Naive thymus-derived CD8-positive, alpha-beta T cell (primary cell): ENCODE data around the gene ACOT11. TPM values are rescaled to one million over a fixed set of nuclear protein-coding genes. Genes with fewer than 3 reads are reported as not detected.
A peak's percentile ranks its signal among the peaks of the same experiment; 100 is the strongest.

Experiments used
- ATAC-seq, 2 donors: fragments of 150-1000 bp; cut with Tn5 transposase in 1 of 2; sonication (Bioruptor Pico), chemical (Tn5 transposase) in 1 of 2; 1 replicate in 1 of 2; 2 replicates in 1 of 2; pipeline ENCODE4 v1.10.0; 2021; ENCODE audit warnings: mild to moderate bottlenecking in 2 of 2, moderate library complexity in 2 of 2
- POLR2A ChIA-PET: fragments of 350-600 bp; sonication (Branson Sonifier 250); formaldehyde crosslinking; loops from one replicate; lab custom pipeline; 2021; ENCODE audit warnings: antibody characterized with exemption; lab: Charles Lee
- DNase-seq, 10 donors: peaks; one replicate each; pipeline versions ENCODE4 v3.0.0 to v3.0.0-alpha.2; 2020 to 2022
- H3K27ac Mint-ChIP-seq, 10 donors: one replicate each; pipeline ENCODE4 v1.8.0; 2020 to 2022; ENCODE audit warnings: mild to moderate bottlenecking in 10 of 10, mixed read lengths in 10 of 10, moderate library complexity in 4 of 10, inconsistent platforms in 1 of 10
- H3K27me3 Mint-ChIP-seq, 5 donors: one replicate each; pipeline ENCODE4 v1.8.0; 2021 to 2022; ENCODE audit warnings: mixed read lengths in 5 of 5
- H3K36me3 Mint-ChIP-seq, 3 donors: one replicate each; pipeline ENCODE4 v1.8.0; 2020 to 2022; ENCODE audit warnings: mixed read lengths in 3 of 3, mild to moderate bottlenecking in 2 of 3, inconsistent platforms in 1 of 3
- H3K4me1 Mint-ChIP-seq, 4 donors: one replicate each; pipeline ENCODE4 v1.8.0; 2021 to 2022; ENCODE audit warnings: mixed read lengths in 4 of 4
- H3K4me3 Mint-ChIP-seq, 10 donors: one replicate each; pipeline ENCODE4 v1.8.0; 2020 to 2022; ENCODE audit warnings: mild to moderate bottlenecking in 10 of 10, mixed read lengths in 10 of 10, moderate library complexity in 6 of 10, inconsistent platforms in 1 of 10
- H3K9me3 Mint-ChIP-seq, 9 donors: one replicate each; pipeline ENCODE4 v1.8.0; 2020 to 2022; ENCODE audit warnings: mixed read lengths in 9 of 9, mild to moderate bottlenecking in 3 of 9, inconsistent platforms in 1 of 9, moderate library complexity in 1 of 9
- polyA plus RNA-seq, 3 donors: library from polyadenylated mRNA; unstranded; fragments of 300-500 nt; fragmentation: Illumina TruSeq; gene quantifications; one replicate each; pipeline ENCODE4 v1.2.3, GENCODE V29; 2021
- total RNA-seq, 8 experiments: library from RNA in 2 of 8; stranded (reverse) in 2 of 8; gene quantifications; one replicate each; pipeline ENCODE4 v1.2.3 and lab custom pipeline; 2021 to 2026

Gene ACOT11
- total and polyA plus RNA-seq, 5 experiments from 2014 or later: 0.07 to 0.31 (median 0.22) TPM; not detected in 2

GRCh38 chr1:54553602-54554313 lies 5.7 kb downstream of the ACOT11 start:
- DNase-seq: no peak

GRCh38 chr1:54556110-54556509 lies 8.1 kb downstream of the ACOT11 start:
- DNase-seq: no peak
- peaks cover 2 to 10% (median 4%) of the 10 kb centered on the region in 5 donors for H3K27me3 Mint-ChIP-seq
- H3K36me3 Mint-ChIP-seq: peaks cover 0 to 3% (median 0%) of the 10 kb centered on the region in 3 donors
- POLR2A ChIA-PET: no interaction called here
- peak overlapping the region in 1 of 10 donors; percentile 19 for H3K27ac Mint-ChIP-seq
- no peak for ATAC-seq
- no peak overlapping the region for H3K4me3 Mint-ChIP-seq
- peaks cover 0 to 5% (median 0%) of the 10 kb centered on the region in 4 donors for H3K4me1 Mint-ChIP-seq
- H3K9me3 Mint-ChIP-seq: peaks cover 0 to 8% (median 4%) of the 10 kb centered on the region in 9 donors

More at GRCh38 chr1:54553602-54554313, 5.7 kb downstream of the ACOT11 start:
- Mint-ChIP-seq H3K4me3 (no peak overlapping the region), H3K27me3 (peaks cover 2 to 10% (median 5%) of the 10 kb centered on the region in 5 donors), H3K9me3 (peaks cover 0 to 8% (median 4%) of the 10 kb centered on the region in 9 donors), H3K36me3 (peaks cover 0 to 3% (median 0%) of the 10 kb centered on the region in 3 donors), H3K4me1 (peaks cover 0 to 5% (median 0%) of the 10 kb centered on the region in 4 donors), H3K27ac (no peak overlapping the region)
- POLR2A ChIA-PET: interaction anchor here (0.6 kb wide), 2 partner anchors 13 to 23 kb away, joined by 3 to 4 read pairs; no protein-coding TSS in a partner anchor
- no peak for ATAC-seq

GRCh38 chr1:54557671-54558355 lies 9.8 kb downstream of the ACOT11 start:
- no peak overlapping the region for H3K4me3 Mint-ChIP-seq
- H3K27ac Mint-ChIP-seq: peak overlapping the region in 1 of 10 donors; percentile 7
- H3K4me1 Mint-ChIP-seq: peaks cover 0 to 5% (median 0%) of the 10 kb centered on the region in 4 donors
- ATAC-seq (no peak), DNase-seq (no peak)
- peaks cover 2 to 10% (median 4%) of the 10 kb centered on the region in 5 donors for H3K27me3 Mint-ChIP-seq
- POLR2A ChIA-PET: no interaction called here
- H3K36me3 Mint-ChIP-seq: peaks cover 0 to 3% (median 0%) of the 10 kb centered on the region in 3 donors
- H3K9me3 Mint-ChIP-seq: peaks cover 0 to 8% (median 4%) of the 10 kb centered on the region in 9 donors

GRCh38 chr1:54558434-54559030 lies 10.5 kb downstream of the ACOT11 start:
- Mint-ChIP-seq H3K9me3 (peaks cover 0 to 8% (median 4%) of the 10 kb centered on the region in 9 donors), H3K36me3 (peaks cover 0 to 3% (median 0%) of the 10 kb centered on the region in 3 donors), H3K4me3 (no peak overlapping the region), H3K27ac (peak overlapping the region in 1 of 10 donors; percentile 7), H3K4me1 (peaks cover 0 to 5% (median 0%) of the 10 kb centered on the region in 4 donors), H3K27me3 (peaks cover 2 to 10% (median 4%) of the 10 kb centered on the region in 5 donors)
- POLR2A ChIA-PET: interaction anchor here (0.5 to 0.6 kb wide), 2 partner anchors 9 to 201 kb away, joined by 3 to 6 read pairs; no protein-coding TSS in a partner anchor
- peak in 1 of 10 donors; percentile 46 for DNase-seq
- no peak for ATAC-seq

GRCh38 chr1:54559111-54559548 lies 11.1 kb downstream of the ACOT11 start:
- H3K27me3 Mint-ChIP-seq: peaks cover 2 to 10% (median 4%) of the 10 kb centered on the region in 5 donors
- peaks cover 0 to 3% (median 0%) of the 10 kb centered on the region in 3 donors for H3K36me3 Mint-ChIP-seq
- H3K4me1 Mint-ChIP-seq: peaks cover 0 to 5% (median 0%) of the 10 kb centered on the region in 4 donors
- H3K9me3 Mint-ChIP-seq: peaks cover 0 to 8% (median 4%) of the 10 kb centered on the region in 9 donors
- no peak overlapping the region for H3K4me3 Mint-ChIP-seq
- POLR2A ChIA-PET: interaction anchor here (0.6 kb wide), 1 partner anchor 200 kb away, joined by 3 read pairs; no protein-coding TSS in a partner anchor
- peak overlapping the region in 1 of 10 donors; percentile 13 for H3K27ac Mint-ChIP-seq
- ATAC-seq: no peak
- DNase-seq: peak in 1 of 10 donors; percentile 57

- POLR2A ChIA-PET: no interaction called here
- peak in 1 of 10 donors; percentile 50 for DNase-seq
- Mint-ChIP-seq H3K27me3 (peaks cover 2 to 10% (median 4%) of the 10 kb centered on the region in 5 donors), H3K4me1 (peaks cover 0 to 7% (median 3%) of the 10 kb centered on the region in 4 donors), H3K4me3 (no peak overlapping the region), H3K36me3 (peaks cover 0 to 3% (median 0%) of the 10 kb centered on the region in 3 donors), H3K27ac (peak overlapping the region in 2 of 10 donors; percentile 13 to 75), H3K9me3 (peaks cover 0 to 8% (median 4%) of the 10 kb centered on the region in 9 donors)
- no peak for ATAC-seq
Measured at GRCh38 chr1:54559771-54560231, 11.8 kb downstream of the ACOT11 start.

GRCh38 chr1:54564312-54565112 lies 16.5 kb downstream of the ACOT11 start:
- no peak for ATAC-seq
- H3K4me1 Mint-ChIP-seq: peaks cover 0 to 5% (median under 1%) of the 10 kb centered on the region in 4 donors
- no peaks in the 10 kb centered on the region for H3K9me3 Mint-ChIP-seq
- H3K27ac Mint-ChIP-seq: peak overlapping the region in 1 of 10 donors; percentile 52
- H3K36me3 Mint-ChIP-seq: no peaks in the 10 kb centered on the region
- H3K4me3 Mint-ChIP-seq: no peak overlapping the region
- DNase-seq: peak in 1 of 10 donors; percentile 52
- POLR2A ChIA-PET: no interaction called here
- H3K27me3 Mint-ChIP-seq: no peaks in the 10 kb centered on the region

- POLR2A ChIA-PET: no interaction called here
- no peaks in the 10 kb centered on the region for H3K27me3 Mint-ChIP-seq
- H3K4me1 Mint-ChIP-seq: peaks cover 0 to 5% (median under 1%) of the 10 kb centered on the region in 4 donors
- DNase-seq (no peak), ATAC-seq (no peak)
- no peak overlapping the region for H3K4me3 Mint-ChIP-seq
- no peaks in the 10 kb centered on the region for H3K9me3 Mint-ChIP-seq
- no peak overlapping the region for H3K27ac Mint-ChIP-seq
- no peaks in the 10 kb centered on the region for H3K36me3 Mint-ChIP-seq
Measured at GRCh38 chr1:54565113-54565501, 17.1 kb downstream of the ACOT11 start.

- POLR2A ChIA-PET: interaction anchor here (0.6 kb wide), 1 partner anchor 12 kb away, joined by 4 read pairs; no protein-coding TSS in a partner anchor
- peak overlapping the region in 1 of 10 donors; percentile 35 for H3K27ac Mint-ChIP-seq
- no peaks in the 10 kb centered on the region for H3K27me3 Mint-ChIP-seq
- ATAC-seq (no peak), DNase-seq (peak in 1 of 10 donors; percentile 3)
- no peaks in the 10 kb centered on the region for H3K36me3 Mint-ChIP-seq
- H3K4me1 Mint-ChIP-seq: peaks cover 0 to 5% (median under 1%) of the 10 kb centered on the region in 4 donors
- no peaks in the 10 kb centered on the region for H3K9me3 Mint-ChIP-seq
- no peak overlapping the region for H3K4me3 Mint-ChIP-seq
Measured at GRCh38 chr1:54566438-54567141, 18.6 kb downstream of the ACOT11 start.

GRCh38 chr1:54567961-54568360 lies 19.9 kb downstream of the ACOT11 start:
- Mint-ChIP-seq H3K27ac (peak overlapping the region in 1 of 10 donors; percentile 33), H3K4me1 (peaks cover 0 to 5% (median 3%) of the 10 kb centered on the region in 4 donors), H3K36me3 (no peaks in the 10 kb centered on the region), H3K4me3 (no peak overlapping the region), H3K9me3 (no peaks in the 10 kb centered on the region), H3K27me3 (peaks cover 0 to 7% (median 0%) of the 10 kb centered on the region in 5 donors)
- peak in 1 of 10 donors; percentile 38 for DNase-seq
- ATAC-seq: no peak
- POLR2A ChIA-PET: interaction anchor here (0.7 kb wide), 2 partner anchors 8 to 9 kb away, joined by 5 to 6 read pairs; no protein-coding TSS in a partner anchor

GRCh38 chr1:54569339-54569738 lies 21.3 kb downstream of the ACOT11 start:
- DNase-seq (peak in 1 of 10 donors; percentile 13), ATAC-seq (no peak)
- H3K4me3 Mint-ChIP-seq: no peak overlapping the region
- H3K27me3 Mint-ChIP-seq: peaks cover 0 to 7% (median 0%) of the 10 kb centered on the region in 5 donors
- H3K36me3 Mint-ChIP-seq: no peaks in the 10 kb centered on the region
- no peak overlapping the region for H3K27ac Mint-ChIP-seq
- no peaks in the 10 kb centered on the region for H3K9me3 Mint-ChIP-seq
- POLR2A ChIA-PET: no interaction called here
- H3K4me1 Mint-ChIP-seq: peaks cover 0 to 3% (median 2%) of the 10 kb centered on the region in 4 donors
